Activated CD8-positive, alpha-beta T cell treated with anti-CD3 and anti-CD28 coated beads, Interleukin-2, amount 10 ng/mL, durations not matched to agents 7 days and 5 days (primary cell): ENCODE measurements around the gene ATP5F1E. TPM values are rescaled to one million over a fixed set of nuclear protein-coding genes. Genes with fewer than 3 reads are reported as not detected.

Source experiments
- ATAC-seq: fragments of 150-1000 bp; cut with Tn5 transposase; one replicate; pipeline ENCODE4 v1.10.0; 2021; ENCODE audit warnings: moderate library complexity
- CTCF ChIA-PET: fragments of 350-600 bp; sonication (Branson Sonifier 250); formaldehyde crosslinking; loops from one replicate; lab custom pipeline; 2021; ENCODE audit warnings: antibody characterized with exemption; lab: Charles Lee
- POLR2A ChIA-PET: fragments of 350-600 bp; sonication (Branson Sonifier 250); formaldehyde crosslinking; loops from one replicate; lab custom pipeline; 2021; ENCODE audit warnings: antibody characterized with exemption; lab: Charles Lee
- DNase-seq: peaks from one replicate; pipeline ENCODE4 v3.0.0-alpha.2; 2020
- H3K27ac Mint-ChIP-seq: one replicate; pipeline ENCODE4 v1.8.0; 2021; ENCODE audit warnings: mild to moderate bottlenecking, mixed read lengths
- H3K27me3 Mint-ChIP-seq: one replicate; pipeline ENCODE4 v1.8.0; 2021; ENCODE audit warnings: low read depth, mixed read lengths
- H3K36me3 Mint-ChIP-seq: one replicate; pipeline ENCODE4 v1.8.0; 2021; ENCODE audit warnings: low read depth, mixed read lengths
- H3K4me1 Mint-ChIP-seq: one replicate; pipeline ENCODE4 v1.8.0; 2021; ENCODE audit warnings: low read depth, mixed read lengths
- H3K4me3 Mint-ChIP-seq: one replicate; pipeline ENCODE4 v1.8.0; 2021; ENCODE audit warnings: mild to moderate bottlenecking, mixed read lengths
- H3K9me3 Mint-ChIP-seq: one replicate; pipeline ENCODE4 v1.8.0; 2022; ENCODE audit warnings: mixed read lengths; ENCODE audit not compliant: insufficient read depth
- total RNA-seq, 2 experiments: library from RNA; stranded (reverse); gene quantifications; one replicate each; pipeline ENCODE4 v1.2.3, GENCODE V29; 2021

The ATP5F1E gene
- total RNA-seq, 2 experiments from 2014 or later: 97.8 to 98.8 TPM

- H3K27me3 Mint-ChIP-seq: no peaks in the 10 kb centered on the region
- H3K27ac Mint-ChIP-seq: peak overlapping the region; percentile 46
- H3K4me1 Mint-ChIP-seq: peaks cover 3% of the 10 kb centered on the region
- H3K36me3 Mint-ChIP-seq: peaks cover 61% of the 10 kb centered on the region
- ATAC-seq (no peak), DNase-seq (no peak)
- no peaks in the 10 kb centered on the region for H3K9me3 Mint-ChIP-seq
- ChIA-PET CTCF (no interaction called here), POLR2A (no interaction called here)
- H3K4me3 Mint-ChIP-seq: no peak overlapping the region
Observed at GRCh38 chr20:58997141-58997770, 34.9 kb downstream of the ATP5F1E start.

GRCh38 chr20:58996226-58996611 is 35.9 kb downstream of the ATP5F1E start:
- Mint-ChIP-seq H3K4me3 (no peak overlapping the region), H3K36me3 (peaks cover 63% of the 10 kb centered on the region), H3K9me3 (no peaks in the 10 kb centered on the region), H3K27ac (peak overlapping the region; percentile 9), H3K27me3 (no peaks in the 10 kb centered on the region), H3K4me1 (peaks cover 3% of the 10 kb centered on the region)
- no peak for ATAC-seq
- no peak for DNase-seq
- POLR2A ChIA-PET: no interaction called here
- CTCF ChIA-PET: no interaction called here

- CTCF ChIA-PET: no interaction called here
- no peak overlapping the region for H3K4me3 Mint-ChIP-seq
- POLR2A ChIA-PET: no interaction called here
- no peaks in the 10 kb centered on the region for H3K27me3 Mint-ChIP-seq
- peaks cover 3% of the 10 kb centered on the region for H3K4me1 Mint-ChIP-seq
- H3K9me3 Mint-ChIP-seq: no peaks in the 10 kb centered on the region
- peaks cover 68% of the 10 kb centered on the region for H3K36me3 Mint-ChIP-seq
- H3K27ac Mint-ChIP-seq: peak overlapping the region; percentile 58
- ATAC-seq: no peak
- DNase-seq: no peak
Observed at GRCh38 chr20:58995461-58996225, 36.5 kb downstream of the ATP5F1E start.

GRCh38 chr20:58994390-58995159 is 37.6 kb downstream of the ATP5F1E start:
- Mint-ChIP-seq H3K27me3 (no peaks in the 10 kb centered on the region), H3K36me3 (peaks cover 71% of the 10 kb centered on the region), H3K4me3 (no peak overlapping the region), H3K27ac (no peak overlapping the region), H3K9me3 (no peaks in the 10 kb centered on the region), H3K4me1 (peaks cover 3% of the 10 kb centered on the region)
- ATAC-seq (no peak), DNase-seq (no peak)
- CTCF ChIA-PET: interaction anchor here (1.3 kb wide), 1 partner anchor 12 kb away, joined by 3 read pairs; no protein-coding TSS in a partner anchor
- POLR2A ChIA-PET: no interaction called here

- H3K27ac Mint-ChIP-seq: peak overlapping the region; percentile 34
Observed at GRCh38 chr20:58993332-58994248, 38.5 kb downstream of the ATP5F1E start.

GRCh38 chr20:58992911-58993310 is 39.2 kb downstream of the ATP5F1E start:
- DNase-seq (no peak), ATAC-seq (no peak)
- H3K4me3 Mint-ChIP-seq: no peak overlapping the region
- no peaks in the 10 kb centered on the region for H3K27me3 Mint-ChIP-seq
- POLR2A ChIA-PET: interaction anchor here (0.6 to 1.3 kb wide), 3 partner anchors 8 to 71 kb away, joined by 3 to 4 read pairs (median 3); no protein-coding TSS in a partner anchor
- H3K4me1 Mint-ChIP-seq: peaks cover 3% of the 10 kb centered on the region
- CTCF ChIA-PET: interaction anchor here (0.9 kb wide), 1 partner anchor 12 kb away, joined by 3 read pairs; no protein-coding TSS in a partner anchor
- H3K36me3 Mint-ChIP-seq: peaks cover 76% of the 10 kb centered on the region
- H3K9me3 Mint-ChIP-seq: no peaks in the 10 kb centered on the region
- H3K27ac Mint-ChIP-seq: no peak overlapping the region

More at GRCh38 chr20:58993332-58994248, 38.5 kb downstream of the ATP5F1E start:
- H3K36me3 Mint-ChIP-seq: peaks cover 74% of the 10 kb centered on the region
- H3K4me3 Mint-ChIP-seq: no peak overlapping the region
- ATAC-seq (no peak), DNase-seq (no peak)
- H3K27me3 Mint-ChIP-seq: no peaks in the 10 kb centered on the region
- CTCF ChIA-PET: interaction anchor here (0.9 to 1.3 kb wide), 2 partner anchors 11 kb away, joined by 3 read pairs; no protein-coding TSS in a partner anchor
- H3K4me1 Mint-ChIP-seq: peaks cover 3% of the 10 kb centered on the region
- H3K9me3 Mint-ChIP-seq: no peaks in the 10 kb centered on the region
- POLR2A ChIA-PET: interaction anchor here (0.6 to 1.3 kb wide), 3 partner anchors 9 to 72 kb away, joined by 3 to 4 read pairs (median 3); no protein-coding TSS in a partner anchor

GRCh38 chr20:58991715-58992114 is 40.4 kb downstream of the ATP5F1E start:
- peaks cover 79% of the 10 kb centered on the region for H3K36me3 Mint-ChIP-seq
- CTCF ChIA-PET: interaction anchor here (0.7 to 1.3 kb wide), 2 partner anchors 340 to 464 kb away, joined by 3 read pairs; partner anchors contain the start of gene STX16
- no peak overlapping the region for H3K27ac Mint-ChIP-seq
- no peaks in the 10 kb centered on the region for H3K9me3 Mint-ChIP-seq
- no peak for DNase-seq
- POLR2A ChIA-PET: interaction anchor here (0.7 to 1.6 kb wide), 2 partner anchors 9 to 10 kb away, joined by 3 to 5 read pairs; no protein-coding TSS in a partner anchor
- H3K4me3 Mint-ChIP-seq: no peak overlapping the region
- H3K4me1 Mint-ChIP-seq: peaks cover 3% of the 10 kb centered on the region
- H3K27me3 Mint-ChIP-seq: no peaks in the 10 kb centered on the region
- no peak for ATAC-seq

- ChIA-PET CTCF (interaction anchor here (0.9 to 1.4 kb wide), 3 partner anchors 9 to 43 kb away, joined by 3 read pairs; no protein-coding TSS in a partner anchor), POLR2A (interaction anchor here (0.8 to 1.6 kb wide), 2 partner anchors 10 to 50 kb away, joined by 3 read pairs; no protein-coding TSS in a partner anchor)
- Mint-ChIP-seq H3K9me3 (no peaks in the 10 kb centered on the region), H3K36me3 (peaks cover 76% of the 10 kb centered on the region), H3K4me3 (no peak overlapping the region), H3K27me3 (no peaks in the 10 kb centered on the region), H3K27ac (no peak overlapping the region), H3K4me1 (peaks cover 4% of the 10 kb centered on the region)
- ATAC-seq (no peak), DNase-seq (no peak)
Observed at GRCh38 chr20:58990651-58991445, 41.3 kb downstream of the ATP5F1E start.

- no peak overlapping the region for H3K27ac Mint-ChIP-seq
- H3K4me3 Mint-ChIP-seq: no peak overlapping the region
- H3K27me3 Mint-ChIP-seq: no peaks in the 10 kb centered on the region
- H3K9me3 Mint-ChIP-seq: no peaks in the 10 kb centered on the region
- ChIA-PET POLR2A (interaction anchor here (0.7 kb wide), 1 partner anchor 36 kb away, joined by 3 read pairs; no protein-coding TSS in a partner anchor), CTCF (no interaction called here)
- peaks cover 5% of the 10 kb centered on the region for H3K4me1 Mint-ChIP-seq
- H3K36me3 Mint-ChIP-seq: peaks cover 68% of the 10 kb centered on the region
- DNase-seq (no peak), ATAC-seq (no peak)
Observed at GRCh38 chr20:58989196-58989595, 42.9 kb downstream of the ATP5F1E start.

GRCh38 chr20:58988565-58988882 is 43.6 kb downstream of the ATP5F1E start:
- CTCF ChIA-PET: no interaction called here
- H3K27ac Mint-ChIP-seq: no peak overlapping the region
- H3K27me3 Mint-ChIP-seq: no peaks in the 10 kb centered on the region
- peaks cover 64% of the 10 kb centered on the region for H3K36me3 Mint-ChIP-seq
- H3K4me3 Mint-ChIP-seq: no peak overlapping the region
- DNase-seq (no peak), ATAC-seq (no peak)
- no peaks in the 10 kb centered on the region for H3K9me3 Mint-ChIP-seq
- H3K4me1 Mint-ChIP-seq: peaks cover 12% of the 10 kb centered on the region
- POLR2A ChIA-PET: no interaction called here
